Amniotic epithelial cell (primary cell): Measurements from ENCODE around the gene SERPINA12.
"Not testable (repeated sequence)": the region's sequence is repeated elsewhere in the genome, so short reads cannot be mapped to it uniquely, and the experiment has no call there.

ENCODE experiments used
- DNase-seq: peaks from one replicate; pipeline ENCODE4 v3.0.0-alpha.2; 2010; ENCODE audit warnings: low read depth

SERPINA12 gene

GRCh38 chr14:94538070-94538740, 28.9 kb upstream of the SERPINA12 start:
- no peak for DNase-seq

- no peak for DNase-seq
Measured at GRCh38 chr14:94536836-94537235, 27.6 kb upstream of the SERPINA12 start.

- DNase-seq, result no peak
Measured at GRCh38 chr14:94535506-94535905, 26.2 kb upstream of the SERPINA12 start.

GRCh38 chr14:94532447-94532846, 23.2 kb upstream of the SERPINA12 start:
- no peak for DNase-seq

- DNase-seq, result no peak
Measured at GRCh38 chr14:94531187-94531586, 21.9 kb upstream of the SERPINA12 start.

GRCh38 chr14:94524093-94524492, 14.8 kb upstream of the SERPINA12 start:
- DNase-seq, result no peak

GRCh38 chr14:94523265-94523664, 14.0 kb upstream of the SERPINA12 start:
- no peak for DNase-seq

- DNase-seq, result no peak
Measured at GRCh38 chr14:94522115-94522724, 13.0 kb upstream of the SERPINA12 start.

GRCh38 chr14:94521375-94522114, 12.3 kb upstream of the SERPINA12 start:
- no peak for DNase-seq

- DNase-seq, result no peak
Measured at GRCh38 chr14:94517641-94518257, 8.5 kb upstream of the SERPINA12 start.

- DNase-seq, result no peak
Measured at GRCh38 chr14:94517248-94517640, 8.0 kb upstream of the SERPINA12 start.

- DNase-seq, result no peak
Measured at GRCh38 chr14:94515856-94516255, 6.6 kb upstream of the SERPINA12 start.

- DNase-seq, result no peak
Measured at GRCh38 chr14:94515426-94515825, 6.2 kb upstream of the SERPINA12 start.

- no peak for DNase-seq
Measured at GRCh38 chr14:94514351-94514750, 5.1 kb upstream of the SERPINA12 start.

GRCh38 chr14:94510481-94510880, 1.2 kb upstream of the SERPINA12 start:
- not testable (repeated sequence) for DNase-seq

GRCh38 chr14:94505641-94506040, 3.6 kb downstream of the SERPINA12 start:
- DNase-seq, result no peak

GRCh38 chr14:94505206-94505605, 4.1 kb downstream of the SERPINA12 start:
- no peak for DNase-seq

- DNase-seq, result no peak
Measured at GRCh38 chr14:94501588-94502516, 7.4 kb downstream of the SERPINA12 start.

GRCh38 chr14:94500264-94500663, 9.0 kb downstream of the SERPINA12 start:
- DNase-seq, result no peak

- no peak for DNase-seq
Measured at GRCh38 chr14:94499673-94500072, 9.6 kb downstream of the SERPINA12 start.

GRCh38 chr14:94498215-94498614, 11.1 kb downstream of the SERPINA12 start:
- DNase-seq, result no peak

GRCh38 chr14:94494085-94494484, 15.2 kb downstream of the SERPINA12 start:
- DNase-seq, result no peak
